Measurements from ENCODE around the gene MOB3B.
A peak's percentile ranks its signal among the peaks of the same experiment; 100 is the strongest.

Gene MOB3B

DNA sequence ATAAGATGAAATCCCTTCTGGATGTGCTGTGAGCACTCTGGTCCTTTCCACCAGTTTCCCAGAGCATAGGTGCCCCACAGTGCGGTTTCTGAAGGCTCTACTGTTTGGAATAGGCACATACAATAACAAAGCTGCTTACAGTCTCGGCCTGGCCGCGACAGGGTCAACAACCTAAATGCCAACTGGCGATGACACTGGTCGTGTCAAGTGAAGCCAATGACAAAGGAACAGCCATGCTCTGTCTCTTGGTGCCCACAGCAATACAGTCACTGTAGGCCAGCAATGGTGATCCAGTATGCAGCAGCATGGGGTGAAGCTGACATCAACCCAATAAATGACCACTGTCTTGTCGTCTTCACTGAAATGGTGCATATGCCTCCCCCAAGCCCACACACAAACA is 184.8 kb downstream of the MOB3B start:
- DNase-seq = peak in 29 of 42 donors; percentile 39 to 85 (median 65)
- intact Hi-C loops (cut with DNase I) = no loop called here

DNA sequence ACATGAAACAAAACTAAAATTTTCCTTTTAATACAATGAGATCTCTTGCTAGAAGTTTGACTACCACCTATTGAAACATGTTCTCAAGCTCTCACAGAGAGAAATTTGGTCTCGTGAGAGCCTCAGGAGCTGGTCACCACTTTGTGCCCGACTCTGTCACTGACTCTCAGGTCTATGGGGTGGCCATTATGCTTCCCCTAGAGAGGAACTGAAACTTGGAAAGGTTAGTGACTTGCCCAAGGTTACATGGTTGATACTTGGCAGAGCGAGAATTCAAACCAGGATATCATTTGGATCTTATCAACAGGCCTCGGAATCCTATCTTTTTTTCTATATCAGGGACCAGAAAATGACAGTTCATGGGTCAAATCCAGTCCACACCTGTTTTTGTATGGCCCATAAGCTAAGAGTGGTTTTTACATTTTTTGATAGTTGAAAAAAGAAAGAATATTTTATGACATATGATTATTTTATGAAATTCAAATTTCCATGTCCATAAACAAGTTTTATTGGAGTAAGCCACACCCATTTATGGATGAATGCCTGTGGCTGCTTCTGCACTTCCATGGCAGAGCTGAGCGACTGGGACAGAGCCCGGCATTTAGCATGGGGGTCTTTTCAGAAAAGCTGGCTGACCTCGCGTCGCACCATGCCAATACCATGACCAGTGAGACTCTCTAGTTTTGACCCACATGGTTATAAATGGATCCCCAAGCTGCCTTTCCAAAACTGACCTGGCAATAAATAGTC is 187.9 kb downstream of the MOB3B start:
- peak in 1 of 42 donors; percentile 41 for DNase-seq
- intact Hi-C loops (cut with DNase I) = no loop called here

DNA sequence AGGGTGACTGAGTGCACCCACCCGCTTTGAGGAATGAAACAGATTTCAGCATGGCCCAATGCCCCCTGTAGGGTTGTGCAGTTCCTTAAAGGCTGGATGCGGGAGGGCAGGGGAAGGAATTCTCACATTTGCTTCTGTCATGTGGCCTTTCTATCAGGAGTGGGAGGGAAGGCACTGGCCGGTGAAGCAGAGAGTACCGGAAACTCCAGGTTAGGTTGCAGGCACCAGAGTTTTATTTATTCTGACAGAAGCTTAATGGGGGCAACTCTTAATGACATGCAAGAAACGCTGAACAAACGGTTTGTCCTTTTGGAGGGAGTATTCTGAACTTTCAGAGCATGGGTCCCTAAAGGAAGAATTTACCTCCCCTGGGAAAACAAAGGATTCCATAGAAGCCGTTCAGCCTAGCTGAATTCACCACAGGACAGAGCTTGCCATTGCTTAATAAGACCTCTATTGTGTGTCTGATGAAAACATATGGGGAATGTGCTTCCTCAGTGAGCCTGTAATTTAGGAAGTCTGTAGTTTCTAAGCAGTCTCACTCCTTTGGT is 188.6 kb downstream of the MOB3B start:
- peak in 2 of 42 donors; percentile 42 to 60 for DNase-seq
- intact Hi-C loops (cut with DNase I) = no loop called here

DNA sequence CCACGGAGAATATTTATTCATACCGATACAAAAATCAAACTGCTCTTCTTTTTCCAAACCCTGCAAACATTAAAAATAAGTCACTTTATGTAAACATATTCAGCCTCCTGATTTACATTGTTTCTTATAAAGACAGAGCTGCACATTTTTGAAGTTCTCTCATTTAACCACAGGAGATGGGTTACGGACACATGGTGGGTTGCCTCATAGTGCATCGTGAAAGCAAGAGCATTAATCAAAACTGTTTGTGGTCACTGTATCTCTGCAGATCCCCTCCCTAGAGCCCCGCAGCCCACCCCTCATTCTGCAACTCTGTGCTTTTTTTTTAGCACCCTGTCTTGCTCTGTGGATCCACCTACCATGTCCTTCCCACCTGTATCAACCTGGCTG is 189.3 kb downstream of the MOB3B start:
- intact Hi-C loops (cut with DNase I) = no loop called here
- peak in 1 of 42 donors; percentile 45 for DNase-seq

DNA sequence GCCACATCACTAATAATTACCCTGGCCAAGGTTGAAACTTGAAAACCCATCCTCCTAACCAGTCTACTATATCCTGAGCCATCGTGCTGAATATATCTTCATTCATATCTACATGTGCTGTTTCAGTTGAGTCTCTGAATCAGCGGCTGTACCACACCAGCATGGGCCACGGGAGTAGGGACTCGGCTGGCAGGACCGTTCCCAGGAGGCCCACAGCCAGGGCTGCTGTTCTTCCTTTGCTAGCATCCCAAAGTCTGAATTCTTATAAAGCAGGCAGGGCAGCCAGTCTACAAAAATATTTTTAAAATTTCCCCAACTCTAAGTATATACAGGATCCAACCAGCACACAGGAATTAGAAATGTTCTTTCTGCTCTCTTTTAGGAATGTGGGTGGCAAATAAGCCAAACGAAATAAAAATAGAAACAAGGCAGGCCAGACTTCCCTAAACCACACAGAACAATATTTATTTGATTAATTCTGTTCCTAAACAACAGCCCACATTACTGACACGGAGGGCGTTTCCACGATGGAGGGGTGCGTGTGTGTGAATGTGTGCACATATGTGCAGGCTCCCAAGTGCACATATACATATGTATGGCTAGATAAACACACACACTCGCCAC is 189.8 kb downstream of the MOB3B start:
- intact Hi-C loops (cut with DNase I) = loop anchor here (10.0 kb wide), 1 partner anchor 125 kb away; no protein-coding TSS in a partner anchor
- peak in 13 of 42 donors; percentile 15 to 77 (median 58) for DNase-seq

DNA sequence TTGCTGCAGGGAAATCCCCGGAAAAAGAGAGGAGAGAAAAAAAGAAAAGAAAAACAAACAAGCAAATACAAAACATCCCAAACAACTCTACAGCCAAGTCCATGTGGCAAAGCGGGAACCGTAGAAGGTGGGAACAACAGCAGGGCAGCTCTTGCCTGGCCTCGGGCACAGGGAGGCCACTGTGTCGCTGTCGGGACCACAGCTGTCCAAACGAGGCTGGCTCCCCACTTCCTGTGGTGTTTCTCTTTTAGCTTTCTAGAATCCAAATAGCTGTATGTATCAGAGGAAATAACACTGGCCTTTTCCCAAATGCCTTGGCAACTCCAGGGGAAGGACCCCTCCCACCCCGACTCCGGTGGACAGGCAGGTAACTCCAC is 191.1 kb downstream of the MOB3B start:
- peak in 23 of 42 donors; percentile 29 to 78 (median 58) for DNase-seq
- intact Hi-C loops (cut with DNase I) = loop anchor here (10.0 kb wide), 1 partner anchor 126 kb away; no protein-coding TSS in a partner anchor

DNA sequence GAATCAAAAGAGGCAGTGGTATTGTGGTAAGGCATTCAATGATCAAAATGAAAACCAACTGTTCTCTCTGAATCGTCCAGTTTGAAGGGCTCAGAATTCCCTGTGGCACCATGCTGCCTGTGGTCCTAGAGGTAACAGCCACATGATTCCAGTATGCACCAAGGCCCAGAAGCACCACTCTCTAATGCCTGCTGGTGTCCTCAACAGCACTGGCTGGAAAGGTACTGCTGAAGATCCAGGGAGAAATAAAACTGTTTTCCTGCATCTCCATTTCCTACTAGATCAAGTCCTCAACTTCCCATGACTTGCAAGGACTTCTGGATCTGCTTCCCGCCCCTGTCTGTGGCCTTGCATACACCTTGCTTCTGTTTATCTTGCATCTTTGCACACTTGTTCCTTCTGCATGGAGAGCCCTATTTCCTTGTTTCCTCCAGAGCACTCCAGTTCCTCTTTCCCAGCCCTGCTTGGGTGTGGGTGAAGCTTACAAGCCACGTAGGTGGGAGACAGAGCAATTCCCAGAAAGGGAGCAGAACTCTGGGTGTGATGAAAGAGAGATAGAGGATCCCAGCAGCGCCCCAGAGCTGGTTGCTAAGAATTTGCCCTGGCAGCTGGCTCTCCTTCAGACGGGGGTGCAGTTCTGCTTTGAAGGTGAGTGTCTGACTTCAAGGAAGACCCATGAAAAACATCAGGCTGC is 191.6 kb downstream of the MOB3B start:
- DNase-seq = peak in 39 of 42 donors; percentile 45 to 89 (median 66)
- intact Hi-C loops (cut with DNase I) = loop anchor here (10.0 kb wide), 1 partner anchor 127 kb away; no protein-coding TSS in a partner anchor

DNA sequence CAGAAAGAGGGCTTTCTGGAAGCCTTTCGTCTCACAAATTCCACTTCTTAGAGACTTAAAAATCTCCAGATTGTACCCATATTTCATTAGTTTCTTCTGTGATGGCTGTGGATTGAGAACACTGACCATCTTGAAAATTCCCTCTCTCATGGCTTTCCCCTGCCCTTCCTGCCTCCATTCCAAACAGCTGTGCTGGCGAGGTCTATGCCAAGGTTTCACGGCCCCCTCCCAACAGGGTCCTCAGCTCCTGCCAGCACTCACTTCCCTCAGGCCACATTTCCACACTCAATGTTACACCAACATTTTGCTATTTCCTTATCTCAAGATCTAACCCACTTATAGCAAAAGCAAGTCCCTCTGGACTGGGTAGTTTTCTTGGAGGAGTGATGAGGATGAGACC is 192.4 kb downstream of the MOB3B start:
- intact Hi-C loops (cut with DNase I) = loop anchor here (10.0 kb wide), 1 partner anchor 128 kb away; no protein-coding TSS in a partner anchor
- peak in 1 of 42 donors; percentile 47 for DNase-seq

DNA sequence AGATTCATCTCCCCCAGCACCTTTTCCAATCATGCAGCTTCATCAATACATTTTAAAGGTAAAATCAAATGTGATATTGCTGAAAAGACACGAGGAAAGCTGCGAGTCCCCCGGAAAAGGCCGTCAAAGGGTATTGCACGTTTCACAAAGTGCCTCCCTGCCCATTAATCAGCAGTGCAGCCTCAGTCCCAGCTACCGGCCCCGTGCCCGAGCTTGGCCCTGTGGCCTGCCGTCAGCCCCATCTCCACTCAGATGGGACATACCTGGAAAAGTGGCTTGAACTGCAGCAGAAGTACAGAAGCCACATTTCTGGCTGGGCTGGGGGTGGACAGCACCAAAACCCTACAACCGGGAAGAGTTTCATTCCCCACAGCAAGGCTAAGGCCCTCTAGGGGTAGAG is 192.8 kb downstream of the MOB3B start:
- peak in 1 of 42 donors; percentile 43 for DNase-seq
- intact Hi-C loops (cut with DNase I) = loop anchor here (10.0 kb wide), 1 partner anchor 128 kb away; no protein-coding TSS in a partner anchor

DNA sequence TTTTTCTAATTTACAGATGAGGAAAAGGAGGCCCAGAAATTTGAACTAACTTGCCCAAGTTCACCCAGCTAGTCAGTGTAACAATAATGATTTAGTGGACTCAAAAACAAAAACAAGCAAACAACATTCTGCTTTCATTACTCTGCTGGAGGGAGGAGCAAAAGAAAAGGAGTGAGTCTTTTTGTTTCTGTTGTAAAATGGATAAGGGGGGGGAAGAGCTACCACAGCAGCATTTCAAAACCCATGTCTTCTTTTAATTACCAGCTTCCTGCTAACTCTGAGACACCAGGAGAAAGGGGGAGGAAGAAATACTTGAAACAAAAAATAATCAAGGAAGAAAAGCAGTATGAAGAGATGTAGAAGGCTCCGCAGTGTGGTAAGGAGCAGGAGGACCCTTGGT is 193.5 kb downstream of the MOB3B start:
- intact Hi-C loops (cut with DNase I) = loop anchor here (10.0 kb wide), 1 partner anchor 129 kb away; no protein-coding TSS in a partner anchor
- DNase-seq = no peak

DNA sequence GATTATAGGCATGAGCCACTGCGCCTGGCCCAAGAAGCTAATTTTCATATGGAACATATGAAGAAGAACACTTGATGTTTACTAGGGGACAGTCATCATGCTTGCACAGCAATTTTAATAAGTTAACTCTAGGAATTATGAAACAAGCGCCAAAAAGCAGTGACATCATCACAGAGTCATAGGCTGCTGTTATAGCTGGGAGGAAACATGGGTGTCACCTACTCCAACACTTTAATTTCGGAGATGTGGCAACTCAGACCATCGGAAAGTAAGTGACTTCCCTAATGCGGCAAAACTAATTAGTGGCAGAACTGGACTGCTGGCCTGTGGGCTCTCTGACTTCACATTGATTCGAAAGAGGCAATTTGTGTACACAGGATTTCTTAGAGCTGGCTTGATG is 194.5 kb downstream of the MOB3B start:
- intact Hi-C loops (cut with DNase I) = loop anchor here (10.0 kb wide), 1 partner anchor 130 kb away; no protein-coding TSS in a partner anchor
- peak in 1 of 42 donors; percentile 34 for DNase-seq

DNA sequence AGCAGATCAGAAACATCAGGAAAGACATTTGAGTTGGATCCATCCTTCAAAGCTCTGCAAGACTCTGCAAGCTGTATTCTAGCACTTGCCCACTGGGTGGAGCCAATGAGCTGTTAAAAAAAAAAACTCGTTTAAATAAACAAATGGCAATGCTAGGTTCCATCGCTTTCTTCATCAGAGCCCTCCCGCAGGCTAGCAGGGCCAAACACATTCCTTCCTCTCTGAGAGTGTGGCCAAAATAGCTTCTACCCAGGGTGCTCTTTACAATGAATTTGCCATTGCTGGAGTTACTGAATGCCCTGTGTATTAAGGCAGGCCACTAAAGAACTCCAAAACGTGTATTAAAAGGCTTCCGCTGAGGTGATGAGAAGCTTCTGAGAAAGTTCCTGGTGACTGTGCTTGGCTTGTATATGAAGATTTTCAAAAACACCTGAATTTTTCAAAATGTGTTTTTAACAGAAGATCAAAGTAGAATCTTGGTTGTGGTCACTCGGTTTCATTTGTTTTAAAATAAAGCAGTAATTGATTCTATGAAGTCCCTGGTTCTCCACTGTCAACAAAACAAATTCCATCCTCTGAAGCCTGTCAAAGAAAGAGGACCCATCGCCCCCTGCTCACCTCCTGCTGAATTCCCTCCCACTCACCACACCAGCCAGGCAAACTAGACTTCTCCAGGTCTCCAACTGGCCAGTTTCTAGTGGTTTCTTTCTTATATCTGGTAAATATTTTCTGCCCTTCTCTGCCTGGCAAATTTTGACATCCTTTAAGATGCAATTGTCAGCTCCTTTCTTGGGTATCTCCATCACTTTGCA is 196.2 kb downstream of the MOB3B start:
- DNase-seq = peak in 38 of 42 donors; percentile 23 to 87 (median 69)
- intact Hi-C loops (cut with DNase I) = loop anchor here (5.0 to 10.0 kb wide), 3 partner anchors 131 to 214 kb away; partner anchors contain the start of gene MOB3B

DNA sequence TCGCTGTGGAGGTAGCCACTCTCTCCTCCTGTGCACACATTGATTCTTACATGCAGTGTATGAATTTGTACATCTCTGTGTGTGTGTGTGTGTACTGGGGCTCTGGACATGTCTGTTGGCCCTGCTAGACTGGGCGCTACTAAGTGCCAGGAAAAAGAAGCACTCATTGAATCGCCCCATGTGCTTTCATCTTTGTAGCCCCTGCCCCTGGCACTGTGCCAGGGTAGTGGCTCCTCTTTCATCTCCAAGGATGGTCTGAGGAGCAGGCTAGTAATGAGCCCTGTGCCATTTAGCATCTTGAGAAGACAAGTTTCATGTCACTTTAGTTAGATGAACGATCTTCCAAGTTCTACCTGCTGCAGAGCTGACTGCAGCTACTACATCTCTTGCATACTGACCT is 198.2 kb downstream of the MOB3B start:
- no peak for DNase-seq
- intact Hi-C loops (cut with DNase I) = loop anchor here (5.0 to 10.0 kb wide), 3 partner anchors 133 to 216 kb away; partner anchors contain the start of gene MOB3B

DNA sequence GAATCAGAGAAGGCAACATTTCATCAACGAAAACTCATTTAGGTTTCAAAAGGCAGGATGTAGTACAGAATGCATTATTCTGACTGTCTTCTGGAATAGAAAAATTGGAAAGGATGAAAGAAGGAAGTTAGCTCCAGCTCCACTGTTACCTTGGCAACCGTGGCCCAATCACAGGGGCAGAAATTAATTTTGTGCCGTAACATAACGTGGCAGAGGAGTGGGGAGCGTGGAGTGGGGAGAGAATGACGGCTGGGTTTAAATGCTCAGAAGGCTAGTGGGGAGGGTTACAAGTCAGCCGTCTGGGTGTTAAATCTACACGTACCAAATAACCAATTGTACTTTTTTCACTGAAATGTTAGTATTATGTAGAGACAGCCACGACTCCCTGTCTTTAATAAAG is 200.3 kb downstream of the MOB3B start:
- intact Hi-C loops (cut with DNase I) = no loop called here

DNA sequence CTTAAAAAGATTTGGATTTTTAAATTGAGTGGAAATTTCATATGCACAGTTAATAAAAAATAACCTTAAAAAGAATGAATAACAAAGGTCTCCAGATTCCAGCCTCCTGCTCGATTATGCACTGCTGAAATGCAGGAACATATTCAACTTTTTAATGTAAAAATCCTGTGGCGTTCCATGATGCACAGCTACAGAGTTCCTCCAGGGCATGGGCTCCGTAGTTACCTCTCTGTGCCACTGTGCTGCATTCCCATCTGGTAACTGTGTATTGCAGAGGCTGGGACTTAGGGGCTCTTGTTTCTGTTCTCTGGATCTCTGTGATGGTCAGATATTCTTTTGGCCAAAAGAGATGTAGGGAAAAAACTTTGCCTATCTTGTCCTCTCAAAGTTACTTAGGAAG is 201.1 kb downstream of the MOB3B start:
- intact Hi-C loops (cut with DNase I) = no loop called here
- no peak for DNase-seq

More for the DNA sequence above, 200.3 kb downstream of the MOB3B start:
- peak in 38 of 42 donors; percentile 50 to 89 (median 72) for DNase-seq

DNA sequence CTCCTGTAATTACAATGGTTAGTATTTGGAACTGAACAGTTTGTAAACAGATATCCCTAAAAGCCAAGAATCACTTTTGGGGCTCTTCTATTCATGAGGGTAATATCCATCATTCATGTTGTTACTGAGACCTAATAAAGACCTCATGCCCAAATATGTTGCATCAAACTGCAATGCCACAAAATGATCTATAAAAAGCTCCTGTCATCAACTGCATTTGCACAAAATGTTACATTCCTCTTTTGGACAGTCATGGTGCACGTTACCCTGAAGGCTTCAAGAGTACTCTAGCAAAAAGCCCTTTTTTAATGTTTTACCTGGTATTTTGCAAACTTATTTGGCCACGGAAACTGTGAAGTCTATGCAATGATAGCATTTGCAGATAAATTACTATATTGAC is 218.4 kb downstream of the MOB3B start:
- no peak for DNase-seq
- intact Hi-C loops (cut with DNase I) = no loop called here

DNA sequence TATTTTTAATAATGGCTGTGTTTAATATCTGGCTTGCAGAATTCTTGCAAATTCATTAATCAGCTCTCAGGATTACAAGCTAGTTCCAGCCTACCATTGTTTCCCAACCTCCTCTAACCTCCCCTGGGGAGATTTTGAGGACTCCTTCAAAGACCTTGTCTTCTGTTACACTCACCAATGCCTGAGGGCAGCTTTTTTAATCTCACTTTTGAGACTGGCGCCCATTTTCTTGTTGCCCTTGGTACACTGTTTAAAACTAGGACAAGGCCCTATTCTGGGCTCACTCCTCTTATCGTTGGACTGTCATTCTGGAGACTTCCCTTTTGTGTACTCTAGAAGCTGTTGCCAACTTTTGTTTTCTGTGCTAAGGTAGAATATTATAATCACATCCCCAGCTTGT is 219.0 kb downstream of the MOB3B start:
- intact Hi-C loops (cut with DNase I) = no loop called here
- DNase-seq = no peak

DNA sequence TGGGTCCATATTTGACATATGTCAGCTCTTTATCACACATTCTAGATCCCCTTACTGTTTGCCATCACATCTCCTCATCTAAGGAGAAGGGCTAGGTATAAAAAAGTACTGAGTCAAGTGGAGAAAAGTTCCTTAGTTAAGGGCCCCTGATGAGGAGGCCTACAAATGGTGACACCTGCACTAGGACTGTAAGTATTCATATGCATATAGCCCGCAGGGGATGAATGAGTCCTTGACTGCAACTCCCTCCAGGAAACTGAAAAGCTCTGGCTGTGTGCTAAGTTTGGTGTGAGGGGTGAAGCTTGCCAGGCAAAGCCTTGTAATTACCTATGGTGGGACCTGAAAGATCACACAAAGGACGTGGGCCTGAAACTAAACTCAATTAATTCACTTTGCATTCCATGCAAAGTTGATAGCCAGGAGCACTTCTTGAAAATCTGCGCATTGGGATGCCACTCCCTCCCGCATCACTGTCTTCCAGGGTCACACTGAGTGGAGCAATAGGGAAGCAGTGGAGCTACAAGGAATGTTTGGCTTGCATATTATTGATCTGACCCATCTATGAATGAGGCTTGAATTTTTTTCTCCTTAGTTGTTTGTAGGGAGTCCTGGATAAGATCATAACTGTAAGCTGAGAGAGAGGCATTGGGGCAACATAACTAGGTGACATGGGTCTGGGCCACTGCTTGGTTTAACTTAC is 220.8 kb downstream of the MOB3B start:
- DNase-seq = no peak
- intact Hi-C loops (cut with DNase I) = no loop called here

Measured in head of caudate nucleus (tissue), 42 donors.